GM23338 (cell line): ENCODE data around the gene UBE2E2.

Source experiments
- CREB1 ChIP-seq: fragments of 250-450 bp; sonication (Bioruptor Pico); IDR thresholded peaks from 2 replicates; pipeline ENCODE4 v1.5.0; 2020; ENCODE audit warnings: low read depth, mild to moderate bottlenecking, moderate library complexity
- EZH2 ChIP-seq: fragments of 200-600 bp; sonication (generic); IDR thresholded peaks from one replicate; pipeline ENCODE4 v1.8.0; 2017; ENCODE audit warnings: antibody characterized with exemption, mild to moderate bottlenecking, low read depth; ENCODE audit not compliant: unreplicated experiment
- EZH2phosphoT487 ChIP-seq: fragments of 200-600 bp; sonication (generic); IDR thresholded peaks from one replicate; pipeline ENCODE4 v1.8.1; 2018; ENCODE audit warnings: antibody characterized with exemption; ENCODE audit not compliant: unreplicated experiment
- JUNB ChIP-seq: IDR thresholded peaks from one replicate; pipeline ENCODE4 v1.6.1; 2016; ENCODE audit warnings: antibody characterized with exemption; ENCODE audit not compliant: unreplicated experiment
- NANOG ChIP-seq: IDR thresholded peaks from 2 replicates; pipeline ENCODE4 v1.6.1; 2016; ENCODE audit warnings: antibody characterized with exemption, borderline replicate concordance
- POLR2AphosphoS5 ChIP-seq: IDR thresholded peaks from 2 replicates; pipeline ENCODE4 v1.6.1; 2016; ENCODE audit warnings: antibody characterized with exemption, low read depth
- STAT1 ChIP-seq: IDR thresholded peaks from one replicate; pipeline ENCODE4 v1.6.1; 2016; ENCODE audit warnings: antibody characterized with exemption; ENCODE audit not compliant: unreplicated experiment
- ZNF114 ChIP-seq: fragments of 250-450 bp; sonication (Bioruptor Pico); IDR thresholded peaks from 2 replicates; pipeline ENCODE4 v1.5.0; 2020; ENCODE audit warnings: mild to moderate bottlenecking, moderate library complexity
- ZNF331 ChIP-seq: fragments of 250-450 bp; sonication (Bioruptor Pico); IDR thresholded peaks from 2 replicates; pipeline ENCODE4 v1.5.0; 2020; ENCODE audit warnings: low read depth, mild to moderate bottlenecking, moderate library complexity
- ZNF462 ChIP-seq: fragments of 250-450 bp; sonication (Bioruptor Pico); IDR thresholded peaks from 2 replicates; pipeline ENCODE4 v1.5.0; 2020; ENCODE audit warnings: mild to moderate bottlenecking, moderate library complexity
- TF ChIP-seq, protein P1 (sequence below), 2 experiments: fragments of 200-600 bp in 1 of 2; sonication (generic) in 1 of 2; conservative IDR thresholded peaks; 2 replicates each; pipeline versions ENCODE4 v1.5.1 to v1.6.1; 2016 to 2017; ENCODE audit warnings: antibody characterized with exemption in 2 of 2, low read depth in 2 of 2, mild to moderate bottlenecking in 2 of 2, moderate library complexity in 1 of 2
- TF ChIP-seq, protein P2 (sequence below): IDR thresholded peaks from one replicate; pipeline ENCODE4 v1.6.1; 2018; ENCODE audit warnings: antibody characterized with exemption; ENCODE audit not compliant: unreplicated experiment

GRCh38 chr3:23389686-23390085 is 186.6 kb downstream of the UBE2E2 start:
- TF ChIP-seq, protein P1, sequence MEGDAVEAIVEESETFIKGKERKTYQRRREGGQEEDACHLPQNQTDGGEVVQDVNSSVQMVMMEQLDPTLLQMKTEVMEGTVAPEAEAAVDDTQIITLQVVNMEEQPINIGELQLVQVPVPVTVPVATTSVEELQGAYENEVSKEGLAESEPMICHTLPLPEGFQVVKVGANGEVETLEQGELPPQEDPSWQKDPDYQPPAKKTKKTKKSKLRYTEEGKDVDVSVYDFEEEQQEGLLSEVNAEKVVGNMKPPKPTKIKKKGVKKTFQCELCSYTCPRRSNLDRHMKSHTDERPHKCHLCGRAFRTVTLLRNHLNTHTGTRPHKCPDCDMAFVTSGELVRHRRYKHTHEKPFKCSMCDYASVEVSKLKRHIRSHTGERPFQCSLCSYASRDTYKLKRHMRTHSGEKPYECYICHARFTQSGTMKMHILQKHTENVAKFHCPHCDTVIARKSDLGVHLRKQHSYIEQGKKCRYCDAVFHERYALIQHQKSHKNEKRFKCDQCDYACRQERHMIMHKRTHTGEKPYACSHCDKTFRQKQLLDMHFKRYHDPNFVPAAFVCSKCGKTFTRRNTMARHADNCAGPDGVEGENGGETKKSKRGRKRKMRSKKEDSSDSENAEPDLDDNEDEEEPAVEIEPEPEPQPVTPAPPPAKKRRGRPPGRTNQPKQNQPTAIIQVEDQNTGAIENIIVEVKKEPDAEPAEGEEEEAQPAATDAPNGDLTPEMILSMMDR (conservative IDR thresholded peaks at IDR 0.05; ENCODE audit: low read depth in 2 of 2), result no peak
- TF ChIP-seq EZH2phosphoT487 (no peak), CREB1 (no peak), EZH2 (no peak), POLR2AphosphoS5 (no peak), STAT1 (no peak), NANOG (no peak), ZNF114 (CRISPR knock-in tag) (no peak), ZNF331 (CRISPR knock-in tag) (no peak), ZNF462 (CRISPR knock-in tag) (no peak), JUNB (no peak)
- TF ChIP-seq, protein P2, sequence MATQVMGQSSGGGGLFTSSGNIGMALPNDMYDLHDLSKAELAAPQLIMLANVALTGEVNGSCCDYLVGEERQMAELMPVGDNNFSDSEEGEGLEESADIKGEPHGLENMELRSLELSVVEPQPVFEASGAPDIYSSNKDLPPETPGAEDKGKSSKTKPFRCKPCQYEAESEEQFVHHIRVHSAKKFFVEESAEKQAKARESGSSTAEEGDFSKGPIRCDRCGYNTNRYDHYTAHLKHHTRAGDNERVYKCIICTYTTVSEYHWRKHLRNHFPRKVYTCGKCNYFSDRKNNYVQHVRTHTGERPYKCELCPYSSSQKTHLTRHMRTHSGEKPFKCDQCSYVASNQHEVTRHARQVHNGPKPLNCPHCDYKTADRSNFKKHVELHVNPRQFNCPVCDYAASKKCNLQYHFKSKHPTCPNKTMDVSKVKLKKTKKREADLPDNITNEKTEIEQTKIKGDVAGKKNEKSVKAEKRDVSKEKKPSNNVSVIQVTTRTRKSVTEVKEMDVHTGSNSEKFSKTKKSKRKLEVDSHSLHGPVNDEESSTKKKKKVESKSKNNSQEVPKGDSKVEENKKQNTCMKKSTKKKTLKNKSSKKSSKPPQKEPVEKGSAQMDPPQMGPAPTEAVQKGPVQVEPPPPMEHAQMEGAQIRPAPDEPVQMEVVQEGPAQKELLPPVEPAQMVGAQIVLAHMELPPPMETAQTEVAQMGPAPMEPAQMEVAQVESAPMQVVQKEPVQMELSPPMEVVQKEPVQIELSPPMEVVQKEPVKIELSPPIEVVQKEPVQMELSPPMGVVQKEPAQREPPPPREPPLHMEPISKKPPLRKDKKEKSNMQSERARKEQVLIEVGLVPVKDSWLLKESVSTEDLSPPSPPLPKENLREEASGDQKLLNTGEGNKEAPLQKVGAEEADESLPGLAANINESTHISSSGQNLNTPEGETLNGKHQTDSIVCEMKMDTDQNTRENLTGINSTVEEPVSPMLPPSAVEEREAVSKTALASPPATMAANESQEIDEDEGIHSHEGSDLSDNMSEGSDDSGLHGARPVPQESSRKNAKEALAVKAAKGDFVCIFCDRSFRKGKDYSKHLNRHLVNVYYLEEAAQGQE, result no peak
